Stimulated activated CD4-positive, alpha-beta T cell treated with anti-CD3 and anti-CD28 coated beads, Interleukin-2, amount 100 ng/mL, for 24 hours (primary cell): Measurements from ENCODE around the gene ATP9A.

Source experiments
- DNase-seq, 2 donors: peaks; one replicate each; pipeline ENCODE4 v3.0.0-alpha.2; 2020

The ATP9A gene

GRCh38 chr20:51720854-51721253 lies 47.3 kb downstream of the ATP9A start:
- peak in 1 of 2 donors; percentile 4 for DNase-seq

GRCh38 chr20:51720384-51720783 lies 47.8 kb downstream of the ATP9A start:
- DNase-seq = no peak

GRCh38 chr20:51715856-51716185 lies 52.4 kb downstream of the ATP9A start:
- no peak for DNase-seq

GRCh38 chr20:51715163-51715855 lies 52.9 kb downstream of the ATP9A start:
- no peak for DNase-seq

- DNase-seq = no peak
These were observed 55.0 kb downstream of the ATP9A start for GRCh38 chr20:51713213-51713598.

GRCh38 chr20:51712501-51713212 lies 55.5 kb downstream of the ATP9A start:
- DNase-seq = no peak

GRCh38 chr20:51711426-51711825 lies 56.8 kb downstream of the ATP9A start:
- DNase-seq = no peak

GRCh38 chr20:51710361-51710894 lies 57.8 kb downstream of the ATP9A start:
- no peak for DNase-seq

- no peak for DNase-seq
These were observed 62.8 kb downstream of the ATP9A start for GRCh38 chr20:51705400-51705799.

GRCh38 chr20:51703400-51704287 lies 64.5 kb downstream of the ATP9A start:
- DNase-seq = no peak

- DNase-seq = no peak
These were observed 65.6 kb downstream of the ATP9A start for GRCh38 chr20:51702556-51702955.

- DNase-seq = no peak
These were observed 67.3 kb downstream of the ATP9A start for GRCh38 chr20:51700809-51701285.

- no peak for DNase-seq
These were observed 69.9 kb downstream of the ATP9A start for GRCh38 chr20:51698252-51698651.

- DNase-seq = no peak
These were observed 70.9 kb downstream of the ATP9A start for GRCh38 chr20:51697096-51697826.

GRCh38 chr20:51696304-51697071 lies 71.7 kb downstream of the ATP9A start:
- no peak for DNase-seq

- peak in 1 of 2 donors; percentile 21 for DNase-seq
These were observed 72.5 kb downstream of the ATP9A start for GRCh38 chr20:51695574-51696303.

- no peak for DNase-seq
These were observed 75.3 kb downstream of the ATP9A start for GRCh38 chr20:51692806-51693400.

- no peak for DNase-seq
These were observed 76.5 kb downstream of the ATP9A start for GRCh38 chr20:51691703-51692102.

- no peak for DNase-seq
These were observed 79.5 kb downstream of the ATP9A start for GRCh38 chr20:51688600-51689244.

GRCh38 chr20:51687630-51688029 lies 80.6 kb downstream of the ATP9A start:
- no peak for DNase-seq
